Measurements from ENCODE around the gene ANKRD13D.
A peak's percentile ranks its signal among the peaks of the same experiment; 100 is the strongest.

The ANKRD13D gene

DNA sequence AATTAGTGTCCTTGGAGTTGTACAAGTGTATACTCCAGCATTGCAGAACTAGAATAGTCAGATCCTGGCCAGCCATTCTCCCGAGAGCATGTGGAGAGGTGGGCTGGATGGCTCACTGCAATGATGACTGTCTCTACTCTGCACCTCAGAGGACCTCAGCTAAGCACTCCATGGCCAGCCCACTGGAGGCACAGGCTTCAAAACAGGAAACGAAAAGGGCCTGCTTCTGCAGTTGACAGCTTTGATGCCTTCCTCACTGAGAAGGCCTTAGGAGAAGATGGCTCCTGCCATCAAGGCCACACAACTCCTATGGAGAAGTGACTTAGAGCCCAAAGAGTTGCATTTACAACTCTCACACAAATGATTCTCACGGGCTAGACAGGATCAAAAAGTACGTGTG lies 55.2 kb downstream of the ANKRD13D start:
- DNase-seq, result no peak
- H3K36me3 ChIP-seq (replicated peaks), result no peaks in the 10 kb centered on the region
- in situ Hi-C loops (cut with HindIII; ENCODE audit: low pct_ligation_motif_present, low sequenced_read_pairs), result no loop called here
- H3K27ac ChIP-seq, result no peak overlapping the region
- no peak overlapping the region for H3K4me3 ChIP-seq (ENCODE audit: low read depth, low read length)
- no peaks in the 10 kb centered on the region for H3K27me3 ChIP-seq (replicated peaks)
- TF ChIP-seq, protein P1, sequence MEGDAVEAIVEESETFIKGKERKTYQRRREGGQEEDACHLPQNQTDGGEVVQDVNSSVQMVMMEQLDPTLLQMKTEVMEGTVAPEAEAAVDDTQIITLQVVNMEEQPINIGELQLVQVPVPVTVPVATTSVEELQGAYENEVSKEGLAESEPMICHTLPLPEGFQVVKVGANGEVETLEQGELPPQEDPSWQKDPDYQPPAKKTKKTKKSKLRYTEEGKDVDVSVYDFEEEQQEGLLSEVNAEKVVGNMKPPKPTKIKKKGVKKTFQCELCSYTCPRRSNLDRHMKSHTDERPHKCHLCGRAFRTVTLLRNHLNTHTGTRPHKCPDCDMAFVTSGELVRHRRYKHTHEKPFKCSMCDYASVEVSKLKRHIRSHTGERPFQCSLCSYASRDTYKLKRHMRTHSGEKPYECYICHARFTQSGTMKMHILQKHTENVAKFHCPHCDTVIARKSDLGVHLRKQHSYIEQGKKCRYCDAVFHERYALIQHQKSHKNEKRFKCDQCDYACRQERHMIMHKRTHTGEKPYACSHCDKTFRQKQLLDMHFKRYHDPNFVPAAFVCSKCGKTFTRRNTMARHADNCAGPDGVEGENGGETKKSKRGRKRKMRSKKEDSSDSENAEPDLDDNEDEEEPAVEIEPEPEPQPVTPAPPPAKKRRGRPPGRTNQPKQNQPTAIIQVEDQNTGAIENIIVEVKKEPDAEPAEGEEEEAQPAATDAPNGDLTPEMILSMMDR (IDR thresholded peaks at IDR 0.05; ENCODE audit: low read depth, low read length, missing control alignments), result no peak

DNA sequence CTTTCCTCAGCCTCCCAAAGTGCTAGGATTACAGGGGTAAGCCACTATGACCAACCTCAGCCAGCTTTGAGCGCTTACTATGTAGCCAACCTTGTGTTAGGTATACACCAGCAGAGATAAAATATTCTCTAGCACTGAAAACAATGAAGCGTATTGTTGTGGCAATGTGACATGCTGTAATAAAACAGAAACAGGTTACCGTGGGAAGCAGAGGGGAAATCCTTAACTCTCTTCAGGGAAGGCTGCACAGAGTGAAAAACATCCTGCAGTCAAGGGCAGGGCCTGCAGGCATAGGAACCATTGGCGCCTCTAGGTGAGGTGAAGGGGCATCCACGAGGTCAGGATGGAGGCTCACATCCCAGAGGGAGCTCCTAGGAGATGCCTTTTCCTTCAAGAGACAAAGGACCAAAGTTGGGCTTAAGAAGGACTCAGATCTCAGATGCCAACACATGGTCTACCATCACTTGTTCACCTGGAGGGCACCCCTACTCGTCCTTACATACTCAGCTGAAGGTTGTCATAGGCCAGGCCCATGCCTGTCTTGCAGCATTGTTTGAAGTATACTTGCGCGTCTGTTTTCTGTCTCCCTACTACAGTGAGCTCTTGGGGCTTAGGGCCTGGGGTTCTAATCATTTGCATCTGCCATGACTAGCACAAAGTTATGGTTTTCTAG lies 56.3 kb downstream of the ANKRD13D start:
- Histone ChIP-seq H3K27me3 (replicated peaks) (no peaks in the 10 kb centered on the region), H3K27ac (no peak overlapping the region), H3K36me3 (replicated peaks) (no peaks in the 10 kb centered on the region), H3K4me3 (ENCODE audit: low read depth, low read length) (no peak overlapping the region)
- TF ChIP-seq, protein P1 (IDR thresholded peaks at IDR 0.05; ENCODE audit: low read depth, low read length, missing control alignments), result no peak
- in situ Hi-C loops (cut with HindIII; ENCODE audit: low pct_ligation_motif_present, low sequenced_read_pairs), result no loop called here
- DNase-seq, result no peak

DNA sequence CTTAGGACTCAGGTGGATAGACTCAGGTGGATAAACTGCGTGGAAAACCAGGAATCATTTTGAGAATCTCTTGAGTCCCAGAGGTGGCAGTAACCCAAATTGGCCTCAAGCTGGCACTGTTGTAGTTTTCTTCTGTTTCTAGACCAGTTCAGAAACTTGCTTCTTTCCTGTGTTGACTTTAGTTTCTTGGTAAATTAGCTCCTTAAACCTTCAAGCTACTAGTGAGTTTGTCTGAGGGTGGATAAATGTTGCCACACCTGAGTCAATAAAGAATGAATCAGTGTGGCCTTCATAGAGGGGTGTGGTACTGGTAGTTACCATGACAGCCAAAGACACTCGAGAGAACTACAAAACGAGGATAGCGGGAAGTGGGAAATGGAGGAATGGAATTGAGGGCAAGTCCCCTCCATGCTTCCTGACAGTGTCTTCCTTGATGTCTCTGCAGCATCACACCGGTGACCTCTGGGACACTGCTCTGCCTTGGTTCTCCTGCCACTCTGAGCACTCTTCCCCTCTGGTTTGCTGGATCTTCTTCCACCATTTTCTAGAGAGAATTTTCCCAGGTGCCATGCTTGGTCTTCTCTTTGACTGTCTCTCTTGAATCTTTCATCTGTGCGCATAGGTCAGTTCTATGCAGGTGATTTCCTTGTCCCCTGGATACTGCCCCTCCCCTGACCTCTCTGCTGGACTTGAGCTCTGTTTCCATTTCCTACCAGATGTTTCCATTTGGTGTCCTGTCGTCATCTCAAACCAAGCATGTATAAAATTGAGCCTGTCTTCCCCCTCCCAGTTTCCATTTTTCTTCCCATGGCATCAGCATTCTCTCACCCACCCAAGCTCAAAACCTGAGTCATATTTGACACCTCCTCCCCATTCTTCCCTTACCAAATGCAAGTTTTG lies 57.1 kb downstream of the ANKRD13D start:
- DNase-seq, result peak; percentile 27
- Histone ChIP-seq H3K27ac (no peak overlapping the region), H3K4me3 (ENCODE audit: low read depth, low read length) (no peak overlapping the region), H3K36me3 (replicated peaks) (no peaks in the 10 kb centered on the region), H3K27me3 (replicated peaks) (no peaks in the 10 kb centered on the region)
- TF ChIP-seq, protein P1 (IDR thresholded peaks at IDR 0.05; ENCODE audit: low read depth, low read length, missing control alignments), result peak; percentile 89
- in situ Hi-C loops (cut with HindIII; ENCODE audit: low pct_ligation_motif_present, low sequenced_read_pairs), result no loop called here

DNA sequence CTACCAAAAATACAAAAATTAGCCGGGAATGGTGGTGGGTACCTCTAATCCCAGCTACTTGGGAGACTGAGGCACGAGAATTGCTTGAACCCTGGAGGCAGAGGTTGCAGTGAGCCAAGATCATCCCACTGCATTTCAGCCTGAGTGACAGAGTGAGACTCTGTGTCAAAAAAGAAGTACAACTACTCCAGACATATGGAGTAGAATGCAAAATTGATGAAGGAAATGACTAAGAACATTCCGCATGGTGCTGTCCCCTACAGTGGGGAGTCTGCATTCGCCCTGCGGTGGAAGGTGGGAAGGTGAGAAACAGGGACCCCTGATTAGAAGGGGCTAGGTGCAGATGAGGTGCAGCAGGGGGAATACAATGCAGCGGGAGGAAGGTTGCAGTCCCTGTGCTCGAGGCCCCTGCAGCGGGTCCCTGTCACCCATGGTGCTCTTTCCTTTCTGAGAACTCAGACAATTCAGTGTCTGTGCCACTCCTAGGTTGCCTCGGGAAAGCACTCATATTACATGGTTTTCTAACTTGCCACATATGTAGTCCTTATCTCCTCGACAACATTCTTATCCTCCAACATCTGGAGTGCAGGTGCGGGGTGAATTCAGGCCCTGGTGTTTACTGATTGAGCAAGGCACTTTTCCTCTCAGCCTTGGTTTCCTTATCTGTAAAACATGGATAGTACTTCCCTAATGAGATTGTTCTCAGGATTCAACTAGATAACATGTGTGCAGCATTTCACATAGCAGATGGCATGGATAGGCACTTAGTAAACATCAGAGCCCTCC lies 59.1 kb downstream of the ANKRD13D start:
- Histone ChIP-seq H3K4me3 (ENCODE audit: low read depth, low read length) (no peak overlapping the region), H3K27me3 (replicated peaks) (no peaks in the 10 kb centered on the region), H3K36me3 (replicated peaks) (no peaks in the 10 kb centered on the region), H3K27ac (peak overlapping the region; percentile 32)
- in situ Hi-C loops (cut with HindIII; ENCODE audit: low pct_ligation_motif_present, low sequenced_read_pairs), result no loop called here
- no peak for DNase-seq
- TF ChIP-seq, protein P1 (IDR thresholded peaks at IDR 0.05; ENCODE audit: low read depth, low read length, missing control alignments), result no peak

DNA sequence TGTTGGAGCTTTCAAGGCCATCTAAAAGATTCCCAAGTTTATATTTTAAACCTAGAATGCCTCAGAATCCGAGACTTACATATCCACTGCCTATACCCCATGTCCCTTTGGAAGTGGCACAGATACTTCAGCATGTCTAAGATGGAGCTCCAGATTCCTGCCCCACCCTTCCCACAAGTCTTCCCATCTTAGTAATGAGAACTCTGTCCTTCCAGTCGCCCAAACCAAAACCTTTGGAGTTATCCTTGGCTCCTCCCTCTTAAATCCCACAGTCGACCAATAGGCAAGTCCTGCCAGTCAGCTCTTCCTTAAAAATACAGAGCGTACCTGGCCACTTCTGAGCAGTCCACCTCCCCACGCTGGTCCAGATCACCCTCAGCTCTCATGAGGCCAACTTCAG lies 59.9 kb downstream of the ANKRD13D start:
- Histone ChIP-seq H3K36me3 (replicated peaks) (no peaks in the 10 kb centered on the region), H3K4me3 (ENCODE audit: low read depth, low read length) (no peak overlapping the region), H3K27ac (no peak overlapping the region), H3K27me3 (replicated peaks) (no peaks in the 10 kb centered on the region)
- TF ChIP-seq, protein P1 (IDR thresholded peaks at IDR 0.05; ENCODE audit: low read depth, low read length, missing control alignments), result no peak
- in situ Hi-C loops (cut with HindIII; ENCODE audit: low pct_ligation_motif_present, low sequenced_read_pairs), result no loop called here
- DNase-seq, result no peak

All from brain microvascular endothelial cell (primary cell).